GM18519 (cell line): ENCODE measurements around the gene APOBR.
"Not testable (repeated sequence)": the region's sequence is repeated elsewhere in the genome, so short reads cannot be mapped to it uniquely, and the experiment has no call there.

Experiments used
- ATAC-seq: cut with Tn5 transposase; IDR thresholded peaks from one replicate; pipeline ENCODE4 v1.9.1; 2021; ENCODE audit warnings: mild to moderate bottlenecking, moderate library complexity; ENCODE audit not compliant: unreplicated experiment, low FRiP score

The APOBR gene

DNA sequence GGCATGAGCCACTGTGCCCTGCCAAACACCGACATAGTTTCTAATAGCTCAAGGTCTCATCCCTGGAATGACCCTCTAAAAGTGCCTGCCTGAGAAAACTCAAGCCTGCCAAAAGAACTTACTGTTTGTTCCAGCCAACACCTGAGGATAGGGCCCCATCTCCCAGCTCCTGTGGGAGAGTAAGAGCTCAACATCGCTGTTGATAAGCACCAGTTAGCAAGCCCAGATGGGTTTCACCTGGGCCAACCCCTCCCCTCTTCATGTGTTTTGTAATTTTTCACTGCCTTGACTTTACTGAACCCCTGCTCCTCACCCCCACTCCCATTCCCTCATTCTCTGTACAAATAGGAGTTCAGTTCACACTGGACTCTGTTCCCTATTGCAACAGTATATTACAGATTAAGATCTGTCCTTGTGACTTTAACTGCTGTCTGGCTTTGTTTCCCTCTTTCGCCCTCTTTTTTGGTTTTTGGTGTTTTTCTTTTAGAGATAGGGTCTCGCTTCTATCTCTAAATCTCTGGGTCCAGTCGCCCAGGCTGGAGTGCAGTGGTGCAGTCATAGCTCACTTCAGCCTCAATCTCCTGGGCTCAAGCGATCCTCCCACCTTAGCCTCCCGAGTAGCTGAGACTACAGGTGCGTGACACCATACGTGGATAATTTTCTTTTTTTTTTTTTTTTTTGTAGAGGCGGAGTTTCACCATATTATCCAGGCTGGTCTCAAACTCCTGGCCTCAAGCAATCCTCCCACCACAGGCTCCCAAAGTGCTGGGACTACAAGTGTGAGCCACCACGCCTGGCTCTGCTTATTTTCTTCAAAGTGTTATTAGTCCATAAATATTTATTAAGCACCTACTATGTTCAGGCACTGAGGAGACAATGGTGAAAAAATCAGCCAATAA is 32.0 kb downstream of the APOBR start:
- ATAC-seq = no peak

- ATAC-seq = not testable (repeated sequence)
Observed at GRCh38 chr16:28527100-28527785, 32.8 kb downstream of the APOBR start.

- no peak for ATAC-seq
Observed at GRCh38 chr16:28527985-28528384, 33.5 kb downstream of the APOBR start.

DNA sequence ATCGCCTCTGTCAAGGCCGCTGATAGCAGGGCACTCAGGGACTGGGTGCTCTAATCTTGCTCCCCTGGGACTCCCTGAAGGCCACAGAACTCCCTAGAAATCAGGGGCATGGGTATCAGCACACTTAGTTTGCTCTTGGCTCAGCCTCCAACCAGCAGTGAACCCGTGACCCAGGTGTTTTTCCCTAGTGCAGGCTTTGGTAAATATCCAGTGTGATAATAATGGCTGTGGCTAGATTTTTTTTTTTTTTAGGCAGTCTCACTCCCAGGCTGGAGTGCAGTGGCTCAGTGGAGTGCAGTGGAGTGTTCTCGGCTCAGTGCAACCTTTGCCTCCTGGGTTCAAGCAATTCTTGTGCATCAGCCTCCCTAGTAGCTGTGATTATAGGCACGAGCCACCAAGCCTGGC is 34.0 kb downstream of the APOBR start:
- no peak for ATAC-seq

DNA sequence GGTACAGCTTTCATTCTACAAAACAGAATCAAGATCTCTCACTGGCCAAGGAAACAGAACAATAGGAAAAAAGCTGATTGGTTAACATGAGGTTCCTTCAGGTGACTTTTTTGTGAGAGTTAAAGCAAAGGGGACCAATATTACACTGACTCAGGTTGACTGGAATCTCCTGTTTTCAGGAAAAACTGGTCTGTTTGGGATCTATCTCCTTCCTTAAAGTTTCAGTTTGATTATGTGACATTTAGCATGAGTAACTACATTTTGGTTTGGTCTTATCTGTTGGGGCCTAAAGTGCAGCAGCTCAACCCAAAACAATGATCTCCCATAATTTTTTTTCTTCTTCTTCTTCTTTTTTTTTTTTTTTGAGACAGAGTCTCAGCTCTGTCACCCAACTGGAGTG is 34.7 kb downstream of the APOBR start:
- ATAC-seq = no peak

- ATAC-seq = no peak
Observed at GRCh38 chr16:28531777-28532744, 37.6 kb downstream of the APOBR start.

GRCh38 chr16:28532940-28533647 is 38.7 kb downstream of the APOBR start:
- ATAC-seq = no peak

DNA sequence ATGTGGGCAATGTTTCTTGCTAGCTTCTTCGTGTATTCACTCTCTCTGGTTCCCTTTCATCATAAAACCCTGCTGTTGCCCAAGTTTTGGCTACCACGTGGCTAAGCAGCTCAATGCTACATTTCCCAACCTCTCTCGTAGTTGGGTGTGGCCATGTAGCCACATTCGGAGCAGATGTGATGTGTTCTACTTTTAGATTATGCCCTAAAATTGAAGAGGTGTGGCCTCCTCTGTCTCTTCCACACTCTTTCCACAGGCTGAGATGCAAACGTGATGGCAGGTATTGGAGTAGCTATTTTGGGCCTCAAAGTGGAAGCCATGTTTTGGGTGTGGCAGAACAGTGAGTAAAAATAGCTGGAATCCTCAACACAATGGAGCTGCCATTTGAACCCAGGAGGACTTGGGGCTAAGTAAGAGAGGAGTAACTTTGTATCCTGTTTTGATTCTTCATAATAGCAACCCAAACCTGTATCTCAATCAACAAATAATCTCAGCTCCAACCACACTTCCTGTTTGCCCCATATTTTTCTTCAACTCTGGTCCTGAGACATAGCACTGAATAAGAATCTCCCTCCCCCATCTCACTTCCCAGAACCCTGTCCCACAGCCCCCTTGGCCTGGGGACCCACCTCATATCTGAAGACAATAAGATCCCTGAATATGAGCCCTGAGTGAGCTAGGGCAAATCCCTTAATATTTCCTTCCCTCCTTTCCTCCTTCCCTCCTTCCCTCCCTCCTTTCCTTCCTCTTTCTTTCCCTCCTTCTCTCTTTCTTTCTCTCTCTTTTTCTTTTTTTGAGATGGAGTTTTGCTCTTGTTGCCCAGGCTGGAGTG is 40.3 kb downstream of the APOBR start:
- no peak for ATAC-seq

- no peak for ATAC-seq
Observed at GRCh38 chr16:28537076-28537475, 42.6 kb downstream of the APOBR start.

DNA sequence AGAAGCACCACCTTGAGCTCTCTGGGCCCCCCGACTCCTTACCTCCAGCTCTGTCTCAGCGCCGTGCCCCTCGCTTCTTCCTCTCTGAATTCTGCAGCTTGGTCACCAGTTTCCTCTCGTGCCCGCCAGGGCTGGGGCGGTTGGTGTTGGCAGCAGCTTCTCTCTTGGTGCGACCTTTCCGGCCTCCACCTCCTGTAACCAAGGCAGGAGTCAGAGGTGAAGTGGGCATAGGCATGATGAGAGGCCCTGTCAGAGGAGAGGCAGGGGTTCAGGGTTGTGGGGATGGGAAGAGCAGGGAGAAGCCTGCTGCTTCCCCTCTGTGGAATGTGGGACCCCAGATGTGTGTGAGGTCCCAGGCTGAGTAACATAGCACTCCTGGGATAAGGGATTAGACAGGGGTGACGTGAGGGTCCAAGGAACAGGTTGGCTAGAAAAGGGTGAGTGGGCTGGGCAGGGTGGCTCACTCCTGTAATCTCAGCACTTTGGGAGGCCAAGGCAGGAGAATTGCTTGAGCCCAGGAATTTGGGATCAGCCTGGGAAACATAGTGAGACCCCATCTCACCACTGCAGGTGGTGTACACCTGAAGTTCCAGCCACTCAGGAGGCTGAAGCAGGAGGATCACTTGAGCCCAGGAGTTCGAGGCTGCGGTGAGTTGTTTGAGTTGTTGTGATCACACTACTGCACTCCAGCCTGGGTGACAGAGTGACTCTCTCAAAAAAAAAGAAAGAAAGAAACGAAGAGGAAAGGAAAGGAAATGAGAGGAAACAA is 43.7 kb downstream of the APOBR start:
- ATAC-seq = no peak

- ATAC-seq = no peak
Observed at GRCh38 chr16:28538733-28539596, 44.5 kb downstream of the APOBR start, which contains the start of gene NUPR1. Gene NUPR1, minus strand, starts transcription at chr16:28538974. Its CDS starts 67 bp downstream, at chr16:28538907.

GRCh38 chr16:28540346-28540745 is 45.9 kb downstream of the APOBR start:
- ATAC-seq = no peak

- no peak for ATAC-seq
Observed at GRCh38 chr16:28542646-28543045, 48.2 kb downstream of the APOBR start.

DNA sequence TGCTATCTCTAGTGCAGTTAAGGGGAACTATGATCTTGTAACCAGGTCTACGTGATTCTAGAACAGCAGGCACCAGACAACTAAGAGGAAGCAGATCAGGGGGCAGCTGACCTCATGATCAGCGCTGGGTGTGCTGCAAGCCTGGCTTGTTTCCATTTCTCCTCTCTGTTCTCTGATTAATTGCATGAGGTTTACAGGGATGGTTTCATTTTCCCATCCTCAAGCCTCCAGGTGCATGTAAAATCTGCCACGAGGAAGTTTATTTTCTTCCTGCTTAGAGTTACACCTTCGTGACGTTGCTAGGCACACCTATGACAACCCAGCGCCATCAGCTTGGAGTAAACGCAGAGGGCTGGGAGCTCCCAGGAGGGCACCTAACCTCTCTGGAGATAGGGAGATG is 48.6 kb downstream of the APOBR start:
- no peak for ATAC-seq

- no peak for ATAC-seq
Observed at GRCh38 chr16:28544998-28545397, 50.6 kb downstream of the APOBR start.

DNA sequence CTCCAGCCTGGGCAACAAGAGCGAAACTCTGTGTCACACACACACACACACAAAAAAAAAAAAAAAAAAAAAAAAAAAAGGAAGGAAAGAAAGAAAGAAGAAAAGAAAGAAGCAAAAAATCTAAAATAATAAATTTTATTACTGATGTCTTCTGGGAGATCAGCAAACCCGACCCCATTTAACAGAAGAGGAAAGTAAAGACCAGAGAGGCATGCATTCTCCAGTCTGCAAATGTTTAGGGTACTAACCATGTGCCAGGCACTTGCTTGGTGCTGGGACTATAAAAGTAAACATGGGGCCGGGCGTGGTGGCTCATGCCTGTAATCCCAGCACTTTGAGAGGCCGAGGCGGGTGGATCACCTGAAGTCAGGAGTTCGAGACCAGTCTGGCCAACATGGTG is 51.5 kb downstream of the APOBR start:
- ATAC-seq = not testable (repeated sequence)

DNA sequence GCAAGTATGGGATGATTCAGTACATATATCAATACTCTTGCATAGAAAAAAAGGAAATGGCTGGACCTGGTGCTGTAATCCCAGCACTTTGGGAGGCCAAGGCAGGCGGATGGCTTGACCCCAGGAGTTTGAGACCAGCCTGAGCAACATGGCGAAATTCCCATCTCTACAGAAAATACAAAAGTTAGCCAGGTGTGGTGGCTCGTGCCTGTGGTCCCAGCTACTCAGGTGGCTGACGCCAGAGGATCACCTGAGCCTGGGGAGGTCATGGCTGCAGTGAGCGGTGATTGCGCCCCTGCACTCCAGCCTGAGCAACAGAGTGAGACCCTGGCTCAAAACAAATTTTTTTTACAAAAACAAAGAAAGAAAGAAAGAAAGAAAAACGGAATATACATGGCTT is 52.2 kb downstream of the APOBR start:
- no peak for ATAC-seq
